Bone marrow (tissue), 2 donors: ENCODE data around the gene CDC14B.
"Not testable (repeated sequence)": the region's sequence is repeated elsewhere in the genome, so short reads cannot be mapped to it uniquely, and the experiment has no call there.

Experiments used
- DNase-seq, 2 donors: peaks; one replicate each; lab custom pipeline; 2025; lab: John Stamatoyannopoulos, UW

Gene CDC14B

DNA sequence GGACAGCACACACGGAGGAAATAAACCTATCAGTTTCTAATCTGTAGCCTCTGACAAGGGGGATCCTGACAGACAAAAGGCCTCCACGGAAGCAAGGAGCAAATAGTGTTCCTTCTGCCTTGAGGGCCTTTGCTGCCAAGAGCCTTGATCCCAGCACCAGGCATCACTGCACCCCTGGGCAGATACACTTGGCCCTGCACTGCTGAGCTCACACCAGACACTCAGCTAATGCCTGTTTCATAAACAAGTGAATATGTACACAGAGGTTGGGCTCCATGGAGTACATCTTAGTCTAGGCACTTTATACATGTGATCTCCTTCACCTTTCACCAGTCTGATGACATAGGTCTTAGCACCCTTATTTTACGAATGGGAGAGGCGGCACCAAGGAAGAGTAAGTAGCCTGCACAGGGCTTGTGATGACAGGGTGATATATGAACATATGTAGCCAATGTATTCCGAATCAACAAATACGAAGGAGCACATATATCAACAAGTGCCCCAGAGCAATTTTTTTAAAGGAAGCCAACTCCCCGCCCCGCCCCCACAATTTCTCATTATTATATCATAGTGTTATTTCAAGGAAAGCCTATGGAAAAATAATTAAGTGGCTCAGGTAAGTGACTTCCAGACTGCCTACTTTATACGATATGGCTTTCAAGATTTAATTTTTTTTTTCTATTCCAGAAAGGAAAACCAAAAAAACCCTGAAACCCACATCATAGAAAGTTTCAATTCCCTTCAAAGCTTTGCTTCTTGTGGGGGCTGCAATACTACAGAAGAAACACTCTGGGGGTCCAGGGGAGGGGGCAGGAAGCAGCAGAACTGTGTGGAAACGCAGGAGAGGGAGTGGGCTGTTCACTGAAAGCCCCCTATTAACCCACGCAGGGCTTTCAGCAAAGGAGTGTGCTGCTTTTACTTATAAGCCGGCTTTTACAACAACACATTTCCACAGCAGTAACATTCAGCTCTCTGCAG, 32.0 kb downstream of the CDC14B start:
- DNase-seq: no peak

GRCh38 chr9:96585426-96585825, 34.2 kb downstream of the CDC14B start:
- DNase-seq: no peak

DNA sequence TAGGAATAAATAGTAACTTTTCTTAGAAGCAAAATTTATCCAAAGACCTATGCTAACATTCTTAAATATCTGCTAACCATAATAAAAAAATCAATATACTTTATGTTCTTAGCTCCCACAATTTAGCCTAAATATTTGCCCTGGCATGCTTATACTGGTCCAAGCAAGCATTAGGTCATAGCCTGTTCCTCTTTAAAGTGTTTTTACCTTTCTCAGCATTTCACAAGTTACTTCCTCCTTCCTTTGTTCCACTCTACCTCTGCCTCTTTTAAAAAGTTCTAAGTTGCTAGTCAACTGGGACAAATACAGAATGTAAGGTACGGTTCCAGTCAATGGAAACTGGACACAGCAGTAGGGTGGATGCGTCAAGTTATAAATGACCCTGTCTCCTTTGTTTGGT, 37.4 kb downstream of the CDC14B start:
- not testable (repeated sequence) for DNase-seq

DNA sequence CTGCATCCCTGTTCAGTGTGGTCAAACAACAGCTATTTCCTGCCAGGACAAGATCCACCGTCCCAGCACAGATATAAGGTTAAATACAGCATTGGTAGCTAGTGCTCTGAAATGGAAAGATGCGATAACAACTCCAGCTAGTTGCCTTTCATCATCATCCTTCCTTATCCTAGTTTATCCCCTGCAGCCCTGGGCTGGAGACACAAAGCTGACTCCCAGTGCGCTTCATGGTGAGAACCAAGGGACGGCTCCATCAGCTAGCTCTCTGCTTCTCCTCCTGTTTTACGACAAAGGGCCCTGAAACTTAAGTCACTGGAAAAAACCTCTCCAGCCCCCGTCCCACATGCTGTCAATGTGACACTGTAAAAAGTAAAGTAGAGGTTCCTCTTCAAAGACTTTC, 37.9 kb downstream of the CDC14B start:
- no peak for DNase-seq

DNA sequence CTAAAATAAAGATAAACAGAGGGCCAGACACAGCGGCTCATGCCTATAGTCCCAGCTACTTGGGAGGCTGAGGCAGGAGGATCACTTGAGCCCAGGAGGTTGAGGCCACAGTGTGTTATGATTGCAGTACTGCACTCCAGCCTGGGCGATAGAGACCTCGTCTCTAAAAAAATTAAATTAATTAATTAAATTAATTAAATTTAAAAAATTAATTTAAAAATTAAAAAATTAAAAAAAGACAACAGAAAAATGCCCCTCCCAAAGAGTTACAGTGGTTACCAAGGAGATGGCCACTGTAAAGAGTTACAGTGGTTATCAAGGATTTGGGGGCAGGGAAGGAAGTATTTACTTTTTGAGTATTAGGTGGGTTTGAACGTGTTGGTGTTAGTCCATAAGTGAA, 38.3 kb downstream of the CDC14B start:
- no peak for DNase-seq

- DNase-seq: no peak
Observed at GRCh38 chr9:96574931-96575351, 44.7 kb downstream of the CDC14B start.

GRCh38 chr9:96574455-96574854, 45.2 kb downstream of the CDC14B start:
- no peak for DNase-seq

DNA sequence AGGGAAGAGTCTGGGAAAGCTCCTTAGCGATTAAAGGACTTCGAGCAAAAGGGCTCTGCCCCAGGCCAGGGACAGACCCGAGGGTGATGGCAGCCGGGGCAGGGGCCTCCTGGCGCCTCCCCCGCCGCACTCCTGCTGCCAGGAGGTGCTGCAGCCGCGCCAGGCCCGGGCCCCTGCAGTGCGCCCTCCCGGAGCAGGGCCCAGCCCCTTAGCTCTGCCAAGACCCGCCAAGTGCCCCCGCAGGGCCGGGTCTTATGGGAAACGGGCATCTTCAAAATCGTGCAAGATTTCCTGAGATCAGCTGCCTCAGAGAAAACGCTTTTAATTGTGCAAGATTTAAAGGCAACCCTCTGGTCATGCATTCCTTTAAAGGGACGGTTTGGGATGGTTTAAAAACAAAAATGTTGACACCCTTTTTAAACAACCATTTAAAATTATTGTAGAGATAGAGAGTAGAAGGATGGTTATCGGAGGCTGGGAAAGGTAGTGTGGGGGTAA, 52.4 kb downstream of the CDC14B start:
- no peak for DNase-seq

- DNase-seq: peak in 1 of 2 donors; percentile 53
Observed at GRCh38 chr9:96566498-96567202, 53.0 kb downstream of the CDC14B start.

DNA sequence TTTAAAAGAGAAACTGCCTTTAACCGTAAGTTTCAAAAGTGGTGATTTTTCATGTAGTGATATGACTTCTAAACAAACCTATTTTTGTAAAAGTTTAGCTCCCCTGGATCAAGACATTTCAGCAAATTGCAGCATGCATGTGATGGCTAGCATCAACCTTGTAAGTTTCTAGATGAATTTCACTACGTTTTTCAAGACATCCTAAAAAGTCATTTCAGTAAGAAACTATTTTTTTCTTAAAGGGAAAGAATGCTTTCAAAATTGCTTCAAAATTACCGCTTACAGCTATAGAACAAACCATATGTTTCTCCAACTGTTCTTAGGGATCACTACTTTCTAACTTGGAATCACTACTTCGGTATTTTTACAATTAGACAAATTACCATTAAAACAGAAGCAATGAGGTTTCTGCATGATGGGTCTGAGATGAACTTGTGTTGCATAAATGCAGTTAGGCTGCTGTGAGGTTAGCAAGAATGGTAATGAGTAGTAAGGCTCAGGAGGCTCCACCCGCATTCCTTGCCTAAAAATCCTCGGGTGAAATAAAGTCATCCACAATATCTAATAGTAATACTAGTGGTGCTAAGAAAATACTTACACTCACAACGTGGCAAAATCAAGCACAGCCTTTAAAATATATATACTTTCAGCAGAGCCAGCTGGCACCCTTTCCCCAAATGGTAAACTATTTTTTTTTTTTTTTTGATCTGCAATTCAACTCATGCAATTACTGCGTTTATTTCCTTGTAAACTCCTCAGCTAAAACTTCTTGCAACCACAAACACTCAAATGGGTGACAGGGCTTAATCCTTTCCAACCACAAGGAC, 53.8 kb downstream of the CDC14B start:
- DNase-seq: no peak

DNA sequence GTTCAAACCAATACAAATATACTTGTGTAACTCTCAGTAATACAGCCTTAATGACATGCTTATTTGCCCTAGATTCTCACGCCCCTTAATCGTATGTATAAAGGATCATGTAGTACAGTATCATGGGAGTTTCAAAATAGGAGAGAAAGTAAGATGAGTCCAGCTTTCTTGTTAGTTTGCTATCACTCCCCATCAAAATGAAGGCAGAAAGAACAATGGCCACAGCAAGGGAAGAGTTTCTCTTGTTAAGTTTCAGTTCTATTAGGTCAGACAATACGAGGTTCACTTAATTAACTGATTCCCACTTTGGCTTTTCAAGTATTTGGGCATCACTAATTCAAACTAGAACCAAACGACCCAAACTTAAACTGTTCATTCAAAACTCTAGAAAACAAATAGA, 55.4 kb downstream of the CDC14B start:
- DNase-seq: no peak

GRCh38 chr9:96559339-96559943, 60.2 kb downstream of the CDC14B start:
- no peak for DNase-seq

DNA sequence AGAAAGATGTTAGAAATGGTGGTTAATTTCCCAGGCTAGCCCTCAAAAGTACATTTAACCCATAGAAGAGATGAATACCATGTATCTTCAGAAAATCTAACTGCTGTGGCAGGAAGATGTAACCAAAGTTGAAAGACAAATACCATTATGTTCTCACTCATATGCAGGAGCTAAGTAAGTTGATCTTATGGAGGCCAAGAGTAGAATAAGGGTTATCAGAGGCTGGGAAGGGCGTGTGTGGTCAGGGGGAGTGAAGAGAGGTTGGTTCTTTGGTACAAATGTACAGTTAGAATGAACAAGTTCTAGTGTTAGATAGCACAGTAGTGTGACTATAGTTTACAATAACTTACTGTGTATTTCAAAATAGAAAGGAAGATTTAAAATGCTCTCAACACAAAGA, 61.7 kb downstream of the CDC14B start:
- no peak for DNase-seq

DNA sequence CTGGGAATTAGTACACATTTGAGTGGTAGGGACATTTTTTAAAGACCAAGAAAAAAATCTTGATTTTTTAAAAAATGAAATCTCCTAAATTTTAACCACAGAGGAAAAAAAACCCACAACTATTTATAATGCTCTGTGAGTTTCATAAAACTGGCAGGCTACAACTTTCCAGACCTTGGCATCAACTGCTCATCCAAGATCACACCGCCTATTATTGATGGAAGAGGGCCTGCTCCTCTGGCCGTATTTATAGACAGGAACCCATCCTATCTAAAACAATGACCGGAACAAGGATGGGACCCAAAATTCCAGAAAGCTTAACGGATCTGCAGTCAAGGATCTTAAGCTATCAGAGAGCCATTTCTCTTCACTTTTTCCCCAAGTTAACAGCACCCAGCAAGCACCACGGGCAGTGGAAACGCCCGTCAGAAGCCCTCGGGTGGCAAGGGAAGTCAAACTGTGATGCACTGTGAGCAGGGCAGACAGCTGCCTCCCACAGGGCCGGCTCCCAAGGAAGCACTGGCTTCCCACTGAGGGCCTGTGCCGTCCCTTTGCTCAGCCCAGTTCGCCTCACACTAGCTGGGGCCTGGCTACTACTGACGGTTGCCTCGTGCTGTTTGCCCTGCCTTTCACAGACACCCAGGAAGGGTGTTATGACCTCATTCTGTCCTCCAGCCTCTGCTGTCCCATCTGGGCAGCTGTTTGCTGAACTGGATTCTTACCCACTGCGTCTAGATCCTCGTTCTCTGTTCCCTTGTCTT, 62.8 kb downstream of the CDC14B start:
- no peak for DNase-seq

DNA sequence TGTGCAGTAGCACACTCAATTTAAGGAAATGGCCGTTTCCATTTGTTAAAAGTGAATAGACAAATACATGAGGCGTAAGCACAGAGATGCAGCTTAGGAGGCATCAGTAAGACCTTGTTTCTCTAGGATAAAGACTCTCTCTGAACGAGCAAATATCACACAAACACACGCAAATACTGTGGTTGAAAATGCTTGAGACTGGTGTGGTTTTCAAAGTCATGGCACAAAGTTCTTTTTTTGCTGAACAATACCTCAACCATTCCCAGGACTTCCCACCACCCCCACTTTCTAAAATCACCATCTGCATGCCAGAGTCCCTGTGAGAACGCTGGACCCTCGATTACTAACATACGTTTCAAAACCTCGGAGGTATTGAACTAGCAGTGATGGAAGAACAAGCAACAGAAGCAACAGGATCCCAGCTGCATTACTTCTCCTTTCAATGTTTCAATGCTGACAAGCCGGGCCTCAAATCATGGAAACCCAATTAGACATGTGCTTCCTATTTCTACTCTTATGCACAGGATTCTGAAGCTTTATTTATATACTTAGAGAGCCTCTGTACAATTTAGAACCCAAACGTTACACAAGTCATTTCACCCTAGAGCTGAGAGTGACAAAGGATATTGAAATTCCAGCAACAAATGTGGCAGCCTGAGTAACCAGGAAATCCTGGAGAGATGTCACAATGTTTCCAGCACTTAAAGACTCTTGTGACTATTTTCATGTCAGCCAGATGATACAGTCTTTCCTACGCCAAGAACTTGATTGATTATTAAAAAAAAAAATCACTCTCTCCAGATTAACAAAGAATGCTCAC, 63.9 kb downstream of the CDC14B start:
- no peak for DNase-seq

- no peak for DNase-seq
Observed at GRCh38 chr9:96554801-96555566, 64.7 kb downstream of the CDC14B start.

DNA sequence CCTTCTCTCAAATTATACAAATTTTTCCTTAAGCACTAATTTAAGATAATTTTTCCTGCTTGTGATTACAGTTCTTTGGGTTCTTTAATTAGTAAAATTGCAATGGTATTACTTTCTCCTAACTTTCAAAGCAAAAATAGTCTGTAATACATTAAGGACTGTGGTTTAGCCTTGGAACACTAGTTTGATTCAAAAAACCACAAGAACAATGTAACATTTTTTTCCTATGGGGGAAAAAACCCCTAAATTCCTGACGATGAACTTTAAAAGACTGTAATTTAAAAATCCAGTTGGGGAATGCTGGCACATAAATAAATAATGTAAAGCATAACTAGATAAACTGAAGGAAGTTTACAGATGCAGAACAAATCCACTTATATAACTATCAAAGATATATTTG, 65.3 kb downstream of the CDC14B start:
- no peak for DNase-seq

- DNase-seq: no peak
Observed at GRCh38 chr9:96553070-96553469, 66.6 kb downstream of the CDC14B start.

DNA sequence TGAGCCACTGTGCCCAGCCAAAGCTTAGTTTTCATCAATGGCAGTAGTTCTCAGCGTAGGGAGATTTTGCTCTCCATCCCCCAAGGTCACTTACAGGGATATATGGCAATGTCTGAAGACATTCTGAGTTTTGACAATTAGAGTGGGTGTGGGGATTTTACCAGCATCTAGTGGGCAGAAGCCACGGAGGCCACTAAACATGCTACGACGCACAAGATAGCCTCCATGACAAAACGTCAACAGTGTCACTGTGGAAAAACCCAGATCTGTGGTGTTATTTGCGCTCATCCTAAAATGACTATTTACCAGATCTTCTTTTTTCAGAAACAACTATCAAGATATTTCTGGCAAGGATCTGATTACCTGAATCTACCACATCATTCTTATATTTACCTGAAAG, 68.2 kb downstream of the CDC14B start:
- DNase-seq: no peak
